HG02623 (cell line): ENCODE measurements around the gene TRIM46.
"Not testable (repeated sequence)": the region's sequence is repeated elsewhere in the genome, so short reads cannot be mapped to it uniquely, and the experiment has no call there.

Experiments
- ATAC-seq: cut with Tn5 transposase; IDR thresholded peaks from one replicate; pipeline ENCODE4 v1.9.1; 2021; ENCODE audit warnings: moderate library complexity; ENCODE audit not compliant: unreplicated experiment

The TRIM46 gene

DNA sequence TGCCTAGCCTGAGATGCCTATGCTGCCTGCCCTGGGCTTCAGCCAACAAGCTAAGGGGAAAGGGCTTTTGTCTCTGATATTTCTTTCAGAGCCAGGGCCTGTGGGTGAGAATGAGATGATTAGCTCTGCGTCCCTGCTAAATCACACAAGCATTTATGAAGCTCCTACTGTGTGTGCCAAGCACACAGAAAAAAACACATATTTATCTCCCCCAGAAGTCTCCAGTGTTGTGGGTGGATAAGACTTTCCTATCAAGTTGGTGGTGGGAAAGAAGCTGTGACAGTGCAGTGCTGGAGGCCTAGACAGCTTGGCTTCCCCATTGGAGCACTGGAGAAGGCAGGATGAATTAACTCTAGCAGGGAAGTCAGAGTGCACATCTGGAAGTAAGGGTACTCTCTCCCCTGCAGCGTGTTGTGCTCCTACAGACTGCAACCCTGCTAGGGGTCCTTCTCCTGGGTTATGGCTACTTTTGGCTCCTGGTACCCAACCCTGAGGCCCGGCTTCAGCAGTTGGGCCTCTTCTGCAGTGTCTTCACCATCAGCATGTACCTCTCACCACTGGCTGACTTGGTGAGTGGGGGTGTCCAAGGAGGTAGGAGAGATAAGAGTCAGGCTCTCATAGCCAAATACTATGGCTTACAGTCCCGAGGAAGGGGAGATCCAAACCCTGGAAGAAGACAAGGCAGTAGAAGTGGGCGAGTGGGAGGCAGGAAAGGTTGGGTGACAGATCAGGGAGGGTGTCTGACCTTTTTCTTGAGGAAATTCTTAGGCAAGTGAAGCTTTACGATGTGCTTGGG lies 36.3 kb upstream of the TRIM46 start:
- no peak for ATAC-seq

DNA sequence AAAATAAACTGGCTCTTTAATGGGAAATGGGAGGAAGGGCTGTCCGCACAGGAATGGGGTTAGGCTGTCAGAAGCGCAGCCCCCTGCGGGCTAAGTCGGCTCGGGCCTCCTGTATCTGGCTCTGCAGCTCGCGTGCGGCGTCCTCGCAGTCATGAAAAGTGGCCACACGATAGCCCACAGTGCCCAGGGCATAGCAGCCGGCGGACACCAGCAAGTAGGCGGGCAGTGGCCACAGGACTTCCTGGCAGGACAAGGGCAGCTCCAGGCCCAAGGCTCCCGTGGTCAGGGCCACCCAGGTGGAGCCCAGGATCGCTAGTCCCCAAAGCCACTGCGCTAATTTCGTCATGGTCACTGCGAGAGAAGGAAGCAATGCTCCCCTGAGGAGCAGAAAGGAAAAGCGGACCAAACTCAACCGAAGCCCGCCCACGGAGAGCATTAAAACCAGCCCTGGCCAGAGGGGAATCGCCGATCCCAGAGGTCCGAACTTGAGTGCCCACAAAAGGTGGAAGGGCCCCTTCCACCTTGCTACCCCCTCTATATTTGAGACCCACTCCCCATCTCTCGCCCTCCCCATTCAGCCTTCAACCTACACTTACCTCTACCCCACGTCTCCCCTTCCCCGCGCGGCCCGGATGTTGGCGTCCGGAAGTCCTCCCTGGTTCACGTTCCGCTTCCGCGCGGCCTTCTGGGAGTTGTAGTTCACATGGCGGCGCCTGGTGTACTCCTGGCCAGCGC lies 33.6 kb upstream of the TRIM46 start, which contains the start of gene DPM3:
Gene DPM3, minus strand, starts transcription at position 637 of the 735 bp plus-strand sequence. Its CDS starts 291 bp downstream, at position 346.
- ATAC-seq: peak; percentile 60

DNA sequence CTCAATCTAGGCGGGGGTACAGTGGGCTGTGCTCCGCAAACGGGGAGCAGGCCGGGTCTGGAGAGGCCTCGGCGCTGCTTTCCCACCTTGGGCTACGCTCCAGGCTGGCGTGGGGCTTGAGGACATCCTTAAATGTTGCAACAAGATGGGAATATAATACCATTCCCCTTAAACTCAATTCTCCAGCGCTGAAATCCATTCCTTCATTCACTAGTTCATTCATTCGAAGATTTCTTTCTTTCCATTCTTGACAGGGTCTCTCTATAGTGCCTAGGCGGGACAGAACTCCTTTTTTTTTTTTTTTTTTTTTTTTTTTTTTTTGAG lies 33.1 kb upstream of the TRIM46 start:
- ATAC-seq: no peak

DNA sequence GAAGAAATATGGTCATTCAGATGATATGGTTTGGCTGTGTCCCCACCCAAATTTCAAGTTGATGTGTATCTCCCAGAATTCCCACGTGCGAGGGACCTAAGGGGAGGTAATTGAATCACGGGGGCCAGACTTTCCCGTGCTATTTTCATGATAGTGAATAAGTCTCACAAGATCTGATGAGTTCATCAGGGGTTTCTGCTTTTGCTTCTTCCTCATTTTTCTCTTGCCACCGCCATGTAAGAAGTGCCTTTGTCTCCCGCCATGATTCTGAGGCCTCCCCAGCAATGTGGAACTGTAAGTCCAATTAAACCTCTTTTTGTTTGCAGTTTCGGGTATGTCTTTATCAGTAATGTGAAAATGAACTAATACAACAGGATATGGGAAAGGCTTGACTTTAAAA lies 31.9 kb upstream of the TRIM46 start:
- no peak for ATAC-seq

DNA sequence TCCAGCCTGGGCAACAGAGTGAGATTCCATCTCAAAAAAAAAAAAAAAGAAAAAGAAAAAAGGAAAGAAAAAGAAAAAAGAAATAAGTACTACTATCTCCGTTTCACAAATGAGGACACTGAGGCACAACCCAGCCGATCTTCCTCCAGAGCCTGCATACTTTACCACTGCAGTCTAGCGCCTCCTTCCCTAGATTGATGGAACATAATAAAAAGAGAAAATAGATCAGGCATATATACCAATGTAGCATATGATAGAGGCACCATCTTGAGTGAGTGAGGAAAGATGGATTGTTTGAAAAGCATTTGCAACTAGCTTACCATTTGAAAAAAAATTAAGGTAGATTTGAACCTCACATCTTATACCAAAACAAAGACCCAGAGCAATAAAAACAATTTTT lies 28.2 kb upstream of the TRIM46 start:
- ATAC-seq: no peak

DNA sequence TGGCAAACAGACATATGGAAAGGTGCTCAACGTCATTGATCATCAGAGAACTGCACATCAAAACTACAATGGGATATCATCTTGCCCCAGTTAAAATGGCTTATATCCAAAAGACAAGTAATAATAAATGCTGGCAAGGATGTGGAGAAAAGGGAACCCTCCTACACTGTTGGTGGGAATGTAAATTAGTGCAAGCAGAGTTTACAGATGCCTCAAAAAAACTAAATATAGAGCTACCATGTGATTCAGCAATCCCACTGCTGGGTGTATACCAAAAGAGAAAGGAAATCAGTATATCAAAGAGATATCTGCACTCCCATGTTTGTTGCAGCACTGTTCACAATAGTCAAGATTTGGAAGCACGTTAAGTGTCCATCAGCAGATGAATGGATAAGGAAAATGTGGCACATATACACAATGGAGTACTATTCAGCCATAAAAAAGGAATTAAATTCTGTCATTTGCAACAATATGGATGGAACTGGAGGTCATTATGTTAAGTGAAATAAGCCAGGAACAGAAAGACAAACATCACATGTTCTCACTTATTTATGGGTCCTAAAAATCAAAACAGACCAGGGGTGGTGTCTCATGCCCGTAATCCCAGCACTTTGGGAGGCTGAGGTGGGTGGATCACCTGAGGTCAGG lies 17.5 kb upstream of the TRIM46 start:
- not testable (repeated sequence) for ATAC-seq

DNA sequence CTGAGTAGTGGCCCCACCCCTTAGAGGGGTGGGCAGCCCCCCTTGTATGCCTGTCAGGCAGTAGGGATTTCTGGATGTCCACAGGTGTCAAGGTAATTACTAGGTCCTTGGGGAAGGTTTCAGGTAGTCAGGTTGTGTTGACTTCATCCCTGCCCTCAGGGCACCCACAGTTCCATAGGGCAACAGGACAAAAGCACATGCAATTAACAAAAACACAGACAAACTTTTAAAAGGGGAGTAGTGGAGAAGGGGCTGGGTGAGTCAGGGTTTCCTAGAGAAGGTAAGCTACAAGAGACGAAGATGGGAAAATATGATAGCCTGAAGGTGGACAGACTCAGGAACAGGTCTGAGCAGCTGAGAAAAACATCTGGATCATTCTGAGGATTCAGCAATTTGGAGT lies 14.7 kb upstream of the TRIM46 start:
- ATAC-seq: no peak

DNA sequence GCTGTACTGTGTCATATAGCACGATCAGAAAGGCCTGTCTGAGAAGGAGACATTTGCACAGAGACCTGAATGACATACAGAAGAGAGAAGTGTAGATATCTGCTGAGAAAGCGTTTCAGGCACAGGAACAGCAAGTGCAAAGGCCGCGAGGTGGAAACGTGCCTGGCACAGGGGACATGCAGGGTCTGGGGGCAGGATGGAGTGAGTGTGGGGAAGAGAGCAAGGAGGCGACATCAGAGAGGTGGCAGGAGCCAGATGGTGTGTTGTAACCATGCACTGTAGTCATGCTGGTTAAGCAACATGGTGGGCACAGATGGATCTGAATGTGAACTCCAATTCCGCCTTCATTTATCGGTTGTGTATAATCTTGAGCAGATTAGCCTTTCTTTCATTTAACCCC lies 13.5 kb upstream of the TRIM46 start:
- ATAC-seq: no peak

DNA sequence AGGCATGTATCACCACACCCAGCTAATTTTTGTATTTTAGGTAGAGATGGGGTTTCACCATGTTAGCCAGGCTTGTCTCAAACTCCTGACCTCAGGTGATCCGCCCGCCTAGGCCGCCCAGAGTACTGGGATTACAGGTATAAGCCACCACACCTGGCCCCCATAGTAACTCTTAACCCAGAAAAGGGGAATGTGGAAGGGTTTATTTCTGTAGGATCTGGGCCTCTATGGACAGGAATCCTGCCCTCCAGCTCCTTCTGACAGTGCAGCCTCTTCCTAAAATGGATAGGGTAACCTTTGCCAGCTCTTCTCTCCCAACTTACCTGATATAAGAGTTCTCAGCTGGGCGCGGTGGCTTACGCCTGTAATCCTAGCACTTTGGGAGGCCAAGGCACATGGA lies 11.0 kb upstream of the TRIM46 start:
- not testable (repeated sequence) for ATAC-seq

DNA sequence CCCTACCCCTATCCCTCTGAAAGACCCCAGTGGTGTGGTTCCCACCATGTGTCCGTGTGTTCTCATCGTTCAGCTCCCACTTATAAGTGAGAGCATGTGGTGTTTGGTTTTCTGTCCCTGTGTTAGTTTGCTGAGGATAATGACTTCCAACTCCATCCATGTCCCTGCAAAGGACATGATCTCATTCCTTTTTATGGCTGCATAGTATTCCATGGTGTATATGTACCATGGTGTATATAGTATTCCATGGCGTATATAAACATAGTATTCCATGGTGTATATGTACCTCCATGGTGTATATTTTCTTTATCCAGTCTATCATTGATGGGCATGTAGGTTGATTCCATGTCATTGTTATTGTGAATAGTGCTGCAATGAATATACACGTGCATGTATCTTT lies 9.9 kb upstream of the TRIM46 start:
- not testable (repeated sequence) for ATAC-seq

DNA sequence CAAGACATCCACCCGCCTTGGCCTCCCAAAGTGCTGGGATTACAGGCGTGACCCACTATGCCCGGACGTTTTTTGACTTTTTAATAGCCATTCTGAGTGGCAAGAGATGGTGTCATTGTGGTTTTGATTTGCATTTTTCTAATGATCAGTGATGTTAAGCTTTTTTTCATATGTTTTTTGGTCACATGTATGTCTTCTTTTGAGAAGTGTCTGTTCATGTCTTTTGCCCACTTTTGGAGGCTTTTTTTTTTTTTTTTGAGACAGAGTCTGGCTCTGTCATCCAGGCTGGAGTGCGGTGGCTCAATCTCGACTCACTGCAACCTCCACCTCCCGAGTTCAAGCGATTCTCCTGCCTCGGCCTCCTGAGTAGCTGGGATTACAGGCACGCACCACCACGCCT lies 9.0 kb upstream of the TRIM46 start:
- not testable (repeated sequence) for ATAC-seq

DNA sequence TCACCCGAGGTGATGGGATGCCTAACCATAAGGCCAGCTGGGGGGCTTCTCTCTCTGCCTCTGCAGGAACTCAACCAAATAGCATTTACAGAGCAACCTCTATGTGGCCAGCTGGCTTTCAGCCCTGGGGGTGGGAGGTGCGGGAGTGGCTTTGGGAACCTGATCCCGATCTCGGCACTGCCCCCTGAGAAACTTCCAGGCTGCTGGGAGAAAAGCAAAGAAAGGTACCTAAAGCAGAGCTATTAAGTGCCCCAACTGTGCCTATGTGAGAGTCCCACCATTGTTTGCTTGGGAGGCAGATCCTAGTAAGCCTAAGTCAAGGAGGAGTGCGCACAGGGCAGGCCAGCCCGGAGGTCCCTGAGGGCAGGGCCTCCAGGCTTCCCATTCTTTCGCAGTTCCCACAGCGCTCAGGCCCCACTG lies 7.6 kb upstream of the TRIM46 start:
- ATAC-seq: no peak

DNA sequence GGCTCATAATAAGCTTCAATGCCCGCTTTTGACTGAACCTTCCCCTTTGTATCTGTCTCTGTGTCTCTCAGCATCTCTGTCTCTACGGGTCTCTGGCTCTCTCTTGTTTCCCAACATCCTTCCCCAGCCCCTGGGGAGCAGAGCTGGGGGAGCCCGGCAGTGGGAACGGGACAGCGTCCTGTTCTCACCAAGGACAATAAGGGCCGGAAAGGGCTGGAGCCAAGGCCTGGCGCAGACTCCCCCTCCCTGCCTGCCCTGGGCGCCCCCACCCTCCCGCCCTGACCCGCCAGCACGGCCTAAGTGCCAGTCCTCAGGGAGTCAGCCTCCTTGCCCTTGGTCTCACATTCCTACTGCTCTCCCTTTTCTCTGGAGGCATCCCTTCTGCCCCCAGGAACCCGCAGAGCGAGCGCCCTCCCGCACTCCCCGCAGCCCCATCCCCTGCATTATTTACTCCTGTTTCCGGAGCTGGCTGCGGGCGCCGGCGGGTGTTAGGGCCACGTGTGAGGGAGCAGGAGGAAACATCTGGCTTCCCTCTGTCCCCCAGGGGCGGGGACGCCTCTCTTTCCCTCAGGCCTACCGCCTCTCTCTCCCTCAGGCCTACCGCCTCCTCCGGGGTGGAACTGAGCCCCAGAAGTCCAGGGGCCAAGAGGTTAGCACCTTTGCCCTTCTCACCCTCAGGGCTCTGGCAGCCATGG lies 7.0 kb upstream of the TRIM46 start:
- no peak for ATAC-seq

DNA sequence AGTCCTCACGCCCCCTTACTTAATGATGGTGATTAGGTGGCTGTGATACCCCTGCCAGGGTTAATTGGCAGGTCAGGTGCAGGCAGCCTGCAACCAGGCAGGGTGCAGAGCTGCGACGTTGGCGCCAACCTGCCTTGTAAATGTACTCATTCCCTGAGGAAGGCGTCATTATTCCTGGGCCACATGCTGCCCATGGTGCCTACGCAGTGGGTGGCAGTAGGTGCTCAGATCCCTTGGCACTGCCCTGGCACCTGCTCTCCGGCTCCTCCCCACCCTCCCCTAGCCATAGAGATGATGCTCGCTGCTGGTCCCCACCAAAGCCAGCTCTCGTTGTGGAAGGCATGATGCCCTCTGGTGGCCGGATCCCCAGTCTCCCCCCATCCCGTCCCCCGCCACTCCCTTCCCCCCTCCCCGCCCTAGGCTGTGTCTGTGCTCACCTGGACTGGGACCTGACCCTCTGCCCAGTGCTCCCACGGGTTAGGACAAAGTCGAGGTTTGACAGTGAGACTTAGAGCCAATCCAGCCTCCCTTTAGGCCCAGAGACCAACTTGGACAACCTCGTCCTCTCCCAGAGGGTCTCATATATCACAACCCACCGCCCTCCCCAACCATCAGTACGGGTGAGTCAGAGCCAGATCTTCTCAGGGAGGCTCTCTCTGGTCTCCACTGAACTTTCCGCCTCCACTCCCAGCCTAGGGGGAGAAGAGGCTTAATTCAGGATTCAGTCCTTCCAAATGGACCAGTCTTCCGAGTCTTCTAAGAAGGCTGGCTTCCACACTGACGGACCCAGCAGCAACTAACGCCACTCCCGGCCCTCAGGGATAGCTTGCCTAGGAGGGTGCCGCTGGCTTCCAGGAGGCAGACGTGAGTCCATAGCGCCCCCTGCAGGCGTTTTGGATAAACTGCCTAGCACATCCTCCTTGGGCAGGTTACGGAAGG lies 6.2 kb upstream of the TRIM46 start:
- no peak for ATAC-seq

DNA sequence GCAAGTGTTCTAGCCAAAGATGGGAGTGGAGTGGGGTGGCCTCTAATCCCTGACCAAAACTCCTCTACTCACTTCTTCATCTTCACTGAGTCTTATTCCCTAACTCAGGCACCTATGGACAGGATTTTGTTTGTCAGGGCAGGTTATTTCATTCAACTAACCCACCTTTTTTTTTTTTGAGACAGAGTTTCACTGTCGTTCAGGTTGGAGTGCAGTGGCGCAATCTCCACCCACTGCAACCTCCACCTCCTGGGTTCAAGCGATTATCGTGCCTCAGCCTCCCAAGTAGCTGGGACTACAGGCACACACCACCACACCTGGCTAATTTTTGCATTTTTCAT lies 5.6 kb upstream of the TRIM46 start:
- ATAC-seq: not testable (repeated sequence)

DNA sequence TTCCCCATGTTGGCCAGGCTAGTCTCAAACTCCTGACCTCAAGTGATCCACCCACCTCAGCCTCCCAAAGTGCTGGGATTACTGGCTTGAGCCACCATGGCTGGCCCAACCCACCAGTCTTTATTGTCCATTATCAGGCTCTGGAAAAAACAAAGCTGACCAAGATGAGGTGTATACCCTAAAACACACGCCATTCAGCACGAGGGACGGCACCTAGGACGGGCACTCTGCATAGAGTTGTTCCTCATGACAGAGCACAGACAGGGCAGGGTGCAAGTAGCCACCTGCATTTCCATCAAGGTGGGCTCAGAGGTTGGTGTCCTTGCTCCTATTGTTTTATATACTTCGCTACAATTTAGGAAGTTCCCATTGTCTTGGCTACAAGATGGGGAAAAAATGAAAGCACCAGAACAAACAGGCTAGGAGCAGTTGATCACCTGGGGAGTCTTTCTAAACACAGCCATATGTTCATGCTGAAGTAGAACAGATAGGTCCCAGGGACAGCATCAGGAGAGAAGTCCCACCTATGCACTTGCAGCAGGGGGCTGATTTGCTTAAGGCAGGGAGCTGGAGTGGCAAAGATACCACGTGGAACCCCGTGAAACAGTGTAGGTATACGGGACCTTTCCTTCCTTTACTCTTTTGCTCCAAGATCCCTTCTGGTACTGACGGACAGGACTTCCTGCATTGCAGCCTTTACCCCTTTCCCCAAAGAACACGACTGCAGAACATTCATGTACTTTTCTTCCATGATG lies 5.0 kb upstream of the TRIM46 start:
- ATAC-seq: no peak

DNA sequence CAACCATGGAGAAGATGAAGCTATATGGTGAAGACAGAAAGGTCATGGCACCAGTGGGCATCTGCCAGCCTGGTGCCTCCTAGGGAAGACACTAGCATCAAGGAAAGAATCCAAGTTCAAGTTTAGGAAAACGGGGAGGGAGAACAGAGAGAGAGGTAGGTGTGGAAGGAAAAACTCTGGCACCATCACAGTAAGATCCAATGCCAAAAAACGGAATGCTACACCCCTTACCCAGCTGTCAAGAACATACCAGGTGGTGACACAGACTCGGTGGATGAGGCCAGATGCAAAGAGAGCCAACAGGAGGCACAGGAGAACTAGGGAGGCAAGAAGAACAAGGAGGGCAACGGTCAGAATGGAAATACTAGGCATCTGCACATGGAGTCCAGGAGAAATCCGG lies 4.1 kb upstream of the TRIM46 start:
- ATAC-seq: no peak

DNA sequence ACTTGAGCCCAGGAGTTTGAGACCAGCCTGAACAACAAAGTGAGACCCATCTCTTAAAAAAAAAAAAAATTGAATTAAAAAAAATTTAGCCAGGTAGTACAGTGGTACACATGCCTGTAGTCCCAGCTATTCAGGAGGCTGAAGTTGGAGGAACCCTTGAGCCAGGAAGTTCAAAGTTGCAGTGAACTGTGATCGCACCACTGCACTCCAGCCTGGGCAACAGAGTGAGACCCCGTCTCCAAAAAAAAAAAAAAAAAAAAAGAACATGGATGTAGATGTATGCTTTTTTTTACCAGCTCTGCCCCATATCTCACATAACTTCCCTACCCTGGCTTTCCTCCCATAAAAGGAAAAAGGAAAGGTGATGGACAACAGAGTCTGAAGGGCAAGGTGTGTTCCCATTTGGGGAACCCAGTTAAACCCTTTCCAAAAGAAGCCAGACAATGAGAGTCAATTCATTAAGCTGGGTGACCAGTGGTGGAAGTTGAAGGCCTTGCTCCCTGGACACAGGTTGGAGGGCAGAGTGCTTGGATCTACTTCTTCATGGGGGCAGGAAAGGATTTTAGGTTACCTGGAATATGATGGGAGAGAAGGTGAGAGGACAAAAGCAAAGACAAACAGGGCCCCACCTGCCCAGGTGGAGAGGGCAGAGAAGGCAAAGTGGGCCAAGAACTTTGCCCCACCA lies 3.4 kb upstream of the TRIM46 start:
- ATAC-seq: no peak

DNA sequence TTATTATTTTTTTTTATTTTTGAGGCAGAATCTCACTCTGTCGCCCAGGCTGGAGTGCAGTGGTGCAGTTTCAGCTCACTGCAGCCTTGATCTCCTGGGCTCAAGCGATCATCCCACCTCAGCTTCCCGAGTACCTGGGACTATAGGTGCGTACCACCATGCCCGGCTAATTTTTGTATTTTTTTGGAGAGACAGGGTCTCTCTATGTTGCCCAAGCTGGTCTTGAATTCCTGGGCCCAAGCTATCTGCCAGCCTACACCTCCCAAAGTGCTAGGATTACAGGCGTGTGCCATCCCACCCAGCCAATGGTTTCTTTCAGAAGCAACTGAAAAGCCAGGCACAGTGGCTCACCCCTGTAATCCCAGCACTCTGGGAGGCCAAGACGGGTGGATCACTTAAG lies 2.8 kb upstream of the TRIM46 start:
- ATAC-seq: no peak
